GM19372 (cell line): Measurements from ENCODE around the gene UTP4.
"Not testable (repeated sequence)": the region's sequence is repeated elsewhere in the genome, so short reads cannot be mapped to it uniquely, and the experiment has no call there.

ENCODE experiments used
- ATAC-seq: cut with Tn5 transposase; IDR thresholded peaks from one replicate; pipeline ENCODE4 v1.9.1; 2021; ENCODE audit warnings: mild to moderate bottlenecking, low read depth, moderate library complexity; ENCODE audit not compliant: unreplicated experiment

UTP4 gene

DNA sequence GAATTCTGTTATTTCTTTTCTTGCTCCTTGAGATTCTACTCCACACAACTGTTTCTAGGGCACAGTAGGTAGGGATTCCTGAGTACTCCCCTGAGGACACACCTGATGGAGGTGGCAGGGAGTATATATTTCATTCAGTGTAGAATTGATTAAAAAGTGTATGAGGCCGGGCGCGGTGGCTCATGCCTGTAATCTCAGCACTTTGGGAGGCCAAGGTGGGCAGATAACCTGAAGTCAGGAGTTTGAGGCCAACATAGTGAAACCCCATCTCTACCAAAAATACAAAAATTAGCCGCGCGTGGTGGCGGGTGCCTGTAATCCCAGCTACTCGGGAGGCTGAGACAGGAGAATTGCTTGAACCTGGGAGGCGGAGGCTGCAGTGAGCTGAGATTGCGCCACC, 5.6 kb upstream of the UTP4 start:
- not testable (repeated sequence) for ATAC-seq

DNA sequence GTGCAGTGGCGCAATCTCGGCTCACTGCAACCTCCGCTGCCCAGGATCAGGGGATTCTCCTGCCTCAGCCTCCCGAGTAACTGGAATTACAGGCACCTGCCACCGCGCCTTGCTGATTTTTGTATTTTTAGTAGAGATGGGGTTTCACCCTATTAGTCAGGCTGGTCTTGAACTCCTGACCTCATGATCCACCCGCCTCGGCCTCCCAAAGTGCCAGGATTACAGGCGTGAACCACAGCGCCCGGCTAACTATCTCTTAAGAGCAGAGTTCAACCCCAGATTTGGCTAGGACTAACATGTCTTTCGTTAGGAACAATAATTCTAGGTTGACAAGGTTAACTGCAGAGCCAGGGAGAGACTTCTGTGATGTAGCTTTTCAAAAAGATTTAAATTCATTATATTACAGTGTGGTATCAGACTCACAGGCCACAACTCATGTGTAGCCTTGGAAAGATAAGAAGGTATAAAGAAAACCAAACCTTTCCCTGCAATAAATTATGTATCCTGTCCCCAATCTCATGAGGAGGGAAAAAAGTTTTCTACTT, 4.4 kb upstream of the UTP4 start:
- ATAC-seq, result no peak

DNA sequence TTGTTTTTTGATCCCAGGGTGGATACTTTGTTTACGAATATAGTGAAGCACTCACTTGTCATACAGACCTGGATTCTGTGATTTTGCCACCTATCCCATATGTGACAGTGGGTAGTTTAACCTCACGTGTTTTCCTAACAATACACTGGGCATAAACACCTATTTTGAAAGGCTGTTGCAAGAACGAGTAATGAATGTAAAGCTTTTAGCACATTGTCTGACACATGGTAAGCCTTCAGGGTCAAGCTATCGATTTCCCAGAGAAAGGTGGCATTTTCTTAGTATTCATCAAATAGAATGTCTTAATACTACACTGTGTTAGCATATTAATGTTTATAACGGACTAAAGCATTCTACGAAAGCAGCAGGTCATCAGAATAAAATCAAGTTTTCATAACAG, 2.0 kb upstream of the UTP4 start:
- no peak for ATAC-seq

DNA sequence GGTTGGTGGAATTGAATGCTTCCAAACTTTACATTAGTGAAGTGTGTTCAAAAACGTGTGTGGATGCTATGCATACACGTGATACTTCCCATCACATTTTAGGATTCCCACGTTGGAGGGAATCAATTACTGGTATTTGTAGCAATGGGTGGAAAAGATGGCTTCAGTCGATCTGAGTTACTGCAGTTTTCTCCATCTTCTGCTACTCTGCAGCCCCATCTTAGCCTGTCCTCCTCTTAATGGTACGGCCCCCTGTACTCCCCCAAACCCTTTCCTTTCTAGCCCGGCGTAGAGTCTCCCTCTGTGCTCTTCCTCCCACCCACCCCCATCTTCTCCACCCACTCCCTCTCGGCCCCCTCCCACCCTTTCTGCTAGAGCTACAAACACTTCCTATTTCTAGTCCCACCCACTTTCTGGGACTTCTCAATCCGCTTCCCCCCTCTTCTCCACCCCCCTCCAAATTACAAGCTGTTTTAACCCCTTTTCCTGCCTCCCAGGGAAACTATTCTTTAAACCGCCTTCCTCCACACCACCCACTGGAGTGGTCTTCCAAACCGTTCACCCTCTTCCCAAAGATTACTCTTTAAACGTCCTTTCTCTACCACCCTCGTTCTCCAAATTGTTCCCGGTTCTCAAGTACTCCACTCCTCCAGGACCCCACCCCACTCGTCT, 1.1 kb upstream of the UTP4 start:
- ATAC-seq, result no peak

DNA sequence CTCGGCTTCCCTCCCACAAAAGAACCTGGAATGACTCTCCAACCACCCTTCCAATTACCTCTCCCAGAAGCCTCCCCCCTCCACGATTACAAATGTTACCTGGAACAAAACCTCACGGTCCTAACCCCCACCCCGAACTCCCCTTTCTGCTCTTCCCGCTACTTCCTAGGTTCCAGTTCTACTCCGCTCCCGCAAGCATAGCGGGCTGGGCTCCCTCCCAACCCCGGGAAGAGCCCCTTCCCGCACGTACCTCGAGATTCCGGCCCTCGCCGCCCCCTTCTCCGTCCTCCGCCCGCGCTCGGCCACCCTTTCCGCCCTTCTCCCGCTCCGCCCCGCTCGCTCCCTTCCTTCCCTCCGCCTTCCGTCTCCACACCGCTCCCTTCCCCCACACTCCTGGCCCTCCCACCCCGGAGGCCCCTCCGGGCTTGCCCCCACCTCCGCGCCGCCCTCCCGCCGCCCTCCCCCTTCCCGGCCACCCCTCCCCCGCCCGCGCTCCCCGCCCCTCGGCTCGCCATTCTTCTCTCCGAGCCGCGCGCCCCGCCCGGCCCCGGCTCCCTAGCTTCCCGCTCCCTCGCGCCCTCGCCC, 518 bp upstream of the UTP4 start:
- ATAC-seq, result peak; percentile 45

DNA sequence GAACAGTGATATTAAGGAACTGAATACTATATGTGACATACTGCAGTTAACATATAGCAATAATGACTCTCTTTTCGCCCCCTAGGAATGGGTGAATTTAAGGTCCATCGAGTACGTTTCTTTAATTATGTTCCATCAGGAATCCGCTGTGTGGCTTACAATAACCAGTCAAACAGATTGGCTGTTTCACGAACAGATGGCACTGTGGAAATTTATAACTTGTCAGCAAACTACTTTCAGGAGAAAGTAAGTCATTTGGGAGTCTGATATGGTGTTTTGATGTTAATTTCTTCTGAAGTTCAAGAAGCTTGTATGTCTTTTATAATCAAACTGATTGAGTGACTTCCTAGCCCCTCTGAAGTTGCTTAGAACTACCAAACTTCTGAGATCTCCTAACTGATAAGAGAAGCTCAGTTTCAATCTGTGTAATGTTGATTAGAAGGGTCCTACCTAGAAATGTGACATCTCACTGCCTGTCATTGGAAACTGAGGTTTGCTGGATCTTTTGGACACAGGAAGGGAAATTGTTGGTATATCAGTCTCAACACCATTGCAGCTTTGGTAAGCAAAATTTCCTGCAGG, 1.0 kb downstream of the UTP4 start:
- no peak for ATAC-seq

DNA sequence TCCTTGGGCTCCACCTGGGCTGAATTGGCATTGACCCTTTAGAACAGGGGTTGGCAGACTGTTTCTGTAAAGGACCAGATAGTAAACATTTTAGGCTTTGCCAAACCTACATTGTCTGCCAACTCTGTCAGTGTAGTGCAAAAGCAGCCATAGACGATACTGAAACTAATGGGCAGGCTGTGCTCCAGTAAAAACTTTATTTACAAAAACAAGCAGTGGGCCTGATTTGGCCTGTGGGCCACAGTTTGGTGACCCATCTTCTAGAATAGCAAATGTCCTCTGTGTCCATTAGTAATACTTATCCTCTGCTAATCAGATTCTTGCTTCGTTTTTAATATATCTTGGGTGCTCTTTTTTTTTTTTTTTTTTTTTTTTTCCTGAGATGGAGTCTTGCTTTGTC, 6.2 kb downstream of the UTP4 start:
- ATAC-seq, result no peak

DNA sequence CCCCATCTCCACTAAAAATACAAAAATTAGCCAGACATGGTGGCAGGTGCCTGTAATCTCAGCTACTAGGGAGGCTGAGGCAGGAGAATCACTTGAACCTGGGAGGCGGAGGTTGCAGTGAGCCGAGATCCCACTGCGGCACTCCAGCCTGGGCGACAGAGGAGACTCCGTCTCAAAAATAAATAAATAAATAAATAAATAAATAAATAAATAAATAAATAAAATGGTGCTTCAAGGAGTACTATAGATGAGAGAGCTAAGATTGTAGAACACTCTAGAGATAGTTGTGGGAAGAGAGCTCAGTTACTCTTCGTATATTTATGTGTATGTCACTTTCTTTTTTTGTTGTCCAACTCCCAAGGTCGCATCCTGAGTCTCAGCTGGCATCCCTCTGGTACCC, 7.0 kb downstream of the UTP4 start:
- ATAC-seq, result not testable (repeated sequence)

DNA sequence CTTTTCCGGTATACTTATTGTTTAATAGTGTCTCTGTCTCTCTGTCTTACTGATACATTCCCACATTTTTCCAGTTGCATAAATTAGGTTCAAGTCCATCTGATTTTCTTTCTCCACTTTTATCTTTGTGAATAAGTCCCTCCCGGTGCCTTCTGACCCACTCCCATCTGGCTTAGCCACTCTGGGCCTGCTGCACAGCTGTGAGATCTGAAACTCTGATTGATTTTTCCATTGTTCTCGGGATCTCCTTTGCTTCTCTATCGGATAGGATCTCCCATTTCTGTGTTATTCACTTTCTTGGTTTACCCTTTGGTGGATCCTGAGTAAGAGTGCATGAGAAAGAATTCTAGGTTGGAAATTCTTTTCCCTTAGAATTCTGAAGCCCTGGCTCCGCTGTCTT, 8.6 kb downstream of the UTP4 start:
- no peak for ATAC-seq

DNA sequence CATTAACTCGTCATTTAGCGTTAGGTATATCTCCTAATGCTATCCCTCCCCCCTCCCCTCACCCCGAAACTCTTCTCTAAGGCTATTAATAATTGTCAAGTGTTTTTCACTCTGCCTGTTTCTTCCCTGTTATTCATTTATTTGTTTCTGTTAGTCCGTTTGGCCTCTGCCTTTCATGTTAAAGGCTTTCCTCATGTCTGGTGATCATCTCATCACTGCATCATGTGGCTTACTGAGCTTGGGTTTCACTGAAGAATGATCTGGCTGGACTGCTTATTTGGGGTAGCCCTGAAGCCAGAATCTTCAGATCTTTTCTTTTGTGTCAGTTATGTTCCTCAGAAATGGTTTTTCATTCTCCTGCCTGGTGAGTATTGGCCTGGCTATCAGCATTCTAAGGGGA, 9.5 kb downstream of the UTP4 start:
- no peak for ATAC-seq

DNA sequence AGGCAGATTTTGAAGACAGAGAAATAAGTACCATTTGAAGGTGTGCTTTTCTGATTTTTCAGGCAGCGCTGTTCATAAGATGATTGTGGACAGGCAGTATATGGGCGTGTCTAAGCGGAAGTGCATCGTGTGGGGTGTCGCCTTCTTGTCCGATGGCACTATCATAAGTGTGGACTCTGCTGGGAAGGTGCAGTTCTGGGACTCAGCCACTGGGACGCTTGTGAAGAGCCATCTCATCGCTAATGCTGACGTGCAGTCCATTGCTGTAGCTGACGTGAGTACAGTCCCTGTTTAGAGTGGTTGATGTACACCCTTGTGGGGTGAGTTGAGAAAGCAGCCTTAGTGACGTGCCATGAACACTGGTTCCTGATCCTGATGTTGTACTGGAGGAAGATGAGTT, 10.7 kb downstream of the UTP4 start:
- no peak for ATAC-seq

DNA sequence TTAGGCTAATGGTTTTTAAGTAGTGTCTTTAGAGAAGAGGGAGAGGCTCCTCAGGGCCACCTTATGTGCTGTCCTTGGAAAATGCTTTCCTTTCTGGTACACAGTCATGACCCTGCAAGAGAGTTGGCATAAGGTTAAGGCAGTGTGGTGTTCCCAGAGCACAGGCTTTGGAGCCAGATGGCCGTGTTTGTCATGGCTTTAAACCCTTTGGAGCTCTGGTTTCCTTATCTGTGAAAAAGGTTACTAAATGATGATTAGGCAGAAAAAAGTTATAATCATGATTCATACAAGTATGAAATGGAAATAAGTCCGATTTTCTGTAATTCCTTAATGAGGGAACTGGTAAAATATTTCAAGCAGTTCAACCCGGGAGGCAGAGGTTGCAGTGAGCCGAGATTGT, 13.2 kb downstream of the UTP4 start:
- no peak for ATAC-seq

DNA sequence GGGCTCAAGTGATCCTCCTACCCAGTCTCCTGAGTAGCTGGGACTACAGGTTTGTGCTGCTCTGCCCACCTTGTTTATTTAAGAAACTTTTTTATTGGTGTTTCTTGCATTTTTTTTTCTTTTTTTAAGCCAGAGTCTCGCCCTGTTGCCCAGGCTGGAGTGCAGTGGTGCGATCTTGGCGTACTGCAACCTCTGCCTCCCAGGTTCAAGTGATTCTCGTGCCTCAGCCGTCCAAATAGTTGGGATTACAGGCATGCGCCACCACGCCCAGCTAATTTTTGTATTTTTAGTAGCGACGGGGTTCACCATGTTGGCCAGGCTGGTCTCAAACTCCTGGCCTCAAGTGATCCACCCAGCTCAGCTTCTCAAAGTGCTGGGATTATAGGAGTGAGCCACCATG, 17.2 kb downstream of the UTP4 start:
- ATAC-seq, result not testable (repeated sequence)

DNA sequence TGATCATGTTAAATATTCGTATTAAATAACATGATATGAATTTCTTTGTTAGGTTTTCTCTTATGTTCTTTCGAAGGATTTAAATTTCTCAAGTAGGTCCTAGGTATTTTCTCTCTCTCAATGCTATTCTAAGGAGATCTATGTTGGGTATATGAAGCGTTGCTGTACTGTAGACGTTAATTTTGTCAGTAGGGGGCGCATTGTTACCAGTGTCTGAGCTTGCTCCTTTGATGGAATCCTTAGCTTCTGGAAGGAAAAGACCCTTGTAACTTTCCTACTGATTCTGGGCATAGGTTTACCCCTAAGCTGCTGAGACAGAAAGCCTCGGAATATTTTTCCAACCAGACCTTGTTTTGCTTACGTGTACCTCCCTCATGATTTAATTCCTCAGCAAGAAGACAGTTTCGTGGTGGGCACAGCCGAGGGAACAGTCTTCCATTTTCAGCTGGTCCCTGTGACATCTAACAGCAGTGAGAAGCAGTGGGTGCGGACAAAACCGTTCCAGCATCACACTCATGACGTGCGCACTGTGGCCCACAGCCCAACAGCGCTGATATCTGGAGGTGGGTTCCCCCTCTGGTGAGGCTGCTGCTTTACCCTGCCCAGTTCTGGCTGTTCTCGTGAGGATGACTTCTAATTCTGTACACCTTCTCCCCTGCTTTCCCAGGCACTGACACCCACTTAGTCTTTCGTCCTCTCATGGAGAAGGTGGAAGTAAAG, 17.9 kb downstream of the UTP4 start:
- no peak for ATAC-seq

DNA sequence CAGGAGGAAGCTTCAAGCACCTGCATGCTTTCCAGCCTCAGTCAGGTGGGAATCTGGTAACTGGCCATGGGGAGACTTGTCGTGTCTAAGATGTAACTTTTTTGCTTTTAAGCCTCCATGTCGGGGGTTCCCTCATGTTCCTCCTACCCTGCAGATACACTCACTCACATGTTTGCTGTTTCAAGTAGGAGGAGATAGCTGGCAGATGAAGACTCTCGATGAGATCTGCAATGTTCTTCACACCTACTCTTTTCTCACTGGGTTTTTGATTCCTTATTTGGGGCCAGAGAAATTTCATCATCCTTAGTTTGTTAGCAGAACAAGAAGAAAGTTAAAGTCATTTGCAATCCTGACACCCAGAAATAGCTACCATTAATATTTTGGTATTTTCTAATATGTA, 24.7 kb downstream of the UTP4 start:
- no peak for ATAC-seq

DNA sequence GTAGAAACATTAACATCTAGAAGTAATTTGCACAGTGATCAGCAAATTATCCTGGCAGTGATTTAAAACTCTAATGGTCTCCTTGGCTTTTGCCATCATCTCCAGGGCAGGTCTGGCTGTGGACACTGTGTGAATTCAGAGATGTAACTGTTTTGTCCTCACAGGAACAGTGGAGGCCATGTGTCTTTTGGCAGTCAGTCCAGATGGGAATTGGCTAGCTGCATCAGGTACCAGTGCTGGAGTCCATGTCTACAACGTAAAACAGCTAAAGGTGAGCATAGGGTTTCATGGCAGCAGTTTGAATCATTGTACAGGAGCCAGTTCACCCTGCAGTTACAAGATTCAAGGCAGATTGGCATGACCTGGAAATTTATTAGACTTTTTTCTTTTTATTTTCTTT, 27.7 kb downstream of the UTP4 start:
- no peak for ATAC-seq

DNA sequence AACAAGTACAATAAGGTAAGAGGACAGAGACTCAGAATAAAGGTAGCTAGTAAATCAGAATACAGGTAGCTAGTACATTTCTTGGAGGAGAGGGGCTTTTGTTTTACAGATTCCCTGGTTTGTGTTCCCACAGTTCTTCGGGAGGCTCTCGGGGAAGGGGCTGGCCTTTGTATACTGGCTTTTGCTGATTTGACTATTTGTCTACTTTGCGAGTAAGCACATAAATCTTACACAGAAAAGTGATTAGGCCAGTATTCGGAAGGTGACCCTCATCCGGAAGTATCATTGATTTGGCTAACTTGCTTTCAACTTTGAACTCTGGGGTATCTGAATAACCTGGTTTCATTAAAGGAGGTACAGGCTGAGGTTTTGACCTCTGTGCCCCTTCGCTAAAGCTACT, 33.1 kb downstream of the UTP4 start:
- ATAC-seq, result no peak

DNA sequence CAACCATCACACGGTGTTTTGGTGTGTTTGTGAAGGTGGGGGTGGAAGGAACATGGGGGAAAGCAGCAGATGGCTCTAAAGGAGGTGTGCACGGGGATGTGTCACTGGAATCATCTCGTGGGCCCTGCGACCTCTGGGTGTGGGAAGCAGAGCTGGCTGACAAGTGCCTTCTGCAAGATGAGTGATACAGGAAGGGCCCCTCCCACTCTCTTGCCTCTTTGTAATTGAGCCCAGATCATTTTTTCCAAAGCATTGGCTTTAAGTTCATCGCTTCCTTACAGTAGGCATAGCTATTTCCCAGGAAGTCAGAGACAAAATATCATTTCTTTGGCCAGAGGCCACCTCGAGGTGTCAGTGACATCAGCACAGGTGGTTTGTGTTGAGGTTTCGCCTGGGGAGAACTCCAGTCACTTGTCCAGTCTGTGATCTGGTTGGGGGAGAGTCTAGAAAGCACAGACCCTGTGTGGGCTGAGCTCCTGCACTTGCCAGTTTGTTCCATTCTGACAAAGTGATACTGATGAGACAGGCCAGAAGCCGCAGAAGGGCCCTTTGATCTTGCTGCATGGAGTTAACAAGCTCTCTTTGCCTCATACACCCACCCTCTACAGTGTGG, 33.9 kb downstream of the UTP4 start:
- ATAC-seq, result no peak

DNA sequence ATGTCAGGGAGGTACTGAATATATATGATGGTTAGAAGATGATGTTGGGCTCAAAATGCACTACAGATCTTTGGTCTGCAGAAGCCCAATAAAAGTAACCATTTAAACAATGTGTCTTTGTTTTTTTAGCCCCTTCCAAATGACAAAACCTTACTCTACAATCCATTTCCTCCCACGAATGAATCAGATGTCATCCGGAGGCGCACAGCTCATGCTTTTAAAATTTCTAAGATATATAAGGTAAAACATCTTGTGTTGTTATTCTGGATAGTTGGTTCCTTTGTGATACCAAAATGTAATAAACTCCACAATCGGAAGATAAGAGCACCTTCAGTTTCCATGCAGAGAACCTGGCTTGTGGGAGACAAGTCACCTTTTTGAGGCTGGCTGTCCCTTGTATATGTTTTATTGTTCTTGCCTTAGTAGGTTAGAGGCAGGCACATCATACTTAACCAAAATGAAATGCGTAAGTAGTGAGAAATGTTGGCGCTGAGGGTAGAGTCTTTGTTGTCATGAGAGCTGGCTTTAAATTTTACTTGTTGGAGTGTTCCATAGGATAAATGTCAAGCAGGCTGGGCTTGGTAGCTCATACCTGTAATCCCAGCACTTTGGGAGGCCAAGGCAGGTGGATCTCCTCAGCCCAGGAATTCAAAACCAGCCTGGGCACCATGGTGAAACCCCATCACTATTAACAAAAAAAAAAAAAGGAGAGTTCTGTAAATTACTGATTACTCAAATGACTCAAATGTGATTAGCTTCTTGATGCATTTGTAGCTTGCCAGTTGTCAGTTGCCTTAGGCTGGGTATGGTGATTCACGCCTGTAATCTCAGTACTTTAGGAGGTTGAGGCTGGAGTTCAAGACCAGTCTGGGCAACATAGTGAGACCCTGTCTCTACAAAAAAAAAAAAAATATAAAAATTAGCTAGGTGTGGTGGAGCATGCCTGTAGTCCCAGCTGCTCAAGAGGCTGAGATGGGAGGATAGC, 34.8 kb downstream of the UTP4 start:
- no peak for ATAC-seq

DNA sequence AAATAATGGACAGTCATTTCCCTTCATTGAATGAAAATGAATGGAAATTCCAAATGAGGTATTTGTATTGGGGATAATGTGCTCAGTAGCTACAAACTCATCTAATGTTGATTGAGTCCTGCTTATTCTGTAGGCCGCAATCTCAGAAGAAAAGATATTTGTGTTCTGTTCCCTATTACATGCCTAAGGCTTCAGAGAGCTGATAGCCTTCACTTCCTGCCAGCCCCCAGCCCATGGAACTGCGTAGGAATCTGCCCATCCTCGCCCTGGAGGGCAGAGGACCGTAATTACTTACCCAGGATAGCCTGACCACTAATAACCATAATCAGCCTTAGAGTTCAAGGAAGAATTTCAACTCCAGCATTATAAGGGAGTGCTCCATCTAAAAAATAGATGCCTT, 36.6 kb downstream of the UTP4 start:
- no peak for ATAC-seq
